K562 treated with DMSO at 1 percent for 48 hours (cell line): Measurements from ENCODE around the gene DGKG. TPM values are rescaled to one million over a fixed set of nuclear protein-coding genes. Genes with fewer than 3 reads are reported as not detected.

Experiments used
- total RNA-seq: library from RNA; unstranded; fragments of 300-600 nt; gene quantifications from 2 replicates; pipeline ENCODE4 v1.2.3, GENCODE V29; 2022; ENCODE audit warnings: low replicate concordance; ENCODE audit errors: extremely low read depth

Gene DGKG
- total RNA-seq: not detected in 2 replicates

GRCh38 chr3:186361762-186362536 is at the start of gene DGKG:
Gene DGKG, minus strand, starts transcription at chr3:186362234. Its CDS starts 41,775 bp downstream, at chr3:186320459.

DNA sequence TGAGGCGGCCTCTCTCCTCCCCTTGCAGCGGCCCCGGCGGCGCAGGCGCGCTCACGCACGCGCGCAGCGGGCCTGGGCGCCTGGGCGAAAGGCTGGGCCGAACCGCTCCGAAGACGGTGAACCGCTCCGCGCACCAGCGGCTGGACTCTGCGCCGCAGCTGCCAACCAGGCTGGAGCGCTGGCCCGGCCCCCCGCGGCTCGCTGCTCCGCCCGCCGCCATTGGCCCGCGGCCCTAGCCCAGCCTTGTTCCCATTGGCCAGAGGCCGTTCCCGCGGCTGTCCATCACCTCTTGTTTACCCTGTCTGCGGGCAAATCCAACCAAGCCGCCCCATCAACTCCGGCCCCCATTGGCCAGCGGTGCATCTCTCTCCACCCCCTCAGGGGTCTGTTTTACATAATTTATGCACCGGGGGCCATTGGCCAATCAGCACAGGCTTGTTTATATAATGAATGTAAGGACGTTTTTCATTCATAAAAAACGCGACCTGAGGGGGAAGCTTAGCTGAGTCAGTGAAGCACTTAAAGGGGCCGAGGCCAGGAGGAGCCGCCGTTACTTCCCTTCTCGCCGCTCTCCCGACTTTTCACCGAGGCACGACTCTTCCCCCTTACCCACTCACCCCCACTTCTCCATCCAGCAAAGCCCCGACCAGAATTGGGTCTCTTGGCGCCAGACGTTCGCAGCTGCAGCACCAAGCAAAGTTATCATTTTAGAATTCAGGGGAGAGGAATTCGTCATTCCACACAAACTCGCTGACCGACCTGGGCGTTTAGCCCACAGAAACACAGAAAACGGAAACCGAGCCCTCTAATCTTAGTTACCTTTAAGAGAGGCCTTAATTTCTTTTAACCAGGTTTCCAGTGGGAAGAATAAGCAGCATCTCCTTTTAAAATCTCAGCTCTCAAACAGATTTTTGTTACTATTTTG is 252.8 kb downstream of the DGKG start, which contains the start of gene ETV5:
TSS of gene ETV5 (minus strand) at position 149 of the 925 bp plus-strand sequence. CDS start 3,221 bp downstream, outside the sequence.

Other genes starting within 250 kb of the DGKG start
- gene CRYGS, start 182.1 kb upstream of the DGKG start, total RNA-seq: not detected in 2 replicates
- gene TBCCD1, start 205.1 kb upstream of the DGKG start, total RNA-seq: not detected in 2 replicates
- not detected in 2 replicates for gene DNAJB11, start 208.5 kb upstream of the DGKG start, total RNA-seq